ENCODE data around the gene MSL1.
A peak's percentile ranks its signal among the peaks of the same experiment; 100 is the strongest.

Gene MSL1

DNA sequence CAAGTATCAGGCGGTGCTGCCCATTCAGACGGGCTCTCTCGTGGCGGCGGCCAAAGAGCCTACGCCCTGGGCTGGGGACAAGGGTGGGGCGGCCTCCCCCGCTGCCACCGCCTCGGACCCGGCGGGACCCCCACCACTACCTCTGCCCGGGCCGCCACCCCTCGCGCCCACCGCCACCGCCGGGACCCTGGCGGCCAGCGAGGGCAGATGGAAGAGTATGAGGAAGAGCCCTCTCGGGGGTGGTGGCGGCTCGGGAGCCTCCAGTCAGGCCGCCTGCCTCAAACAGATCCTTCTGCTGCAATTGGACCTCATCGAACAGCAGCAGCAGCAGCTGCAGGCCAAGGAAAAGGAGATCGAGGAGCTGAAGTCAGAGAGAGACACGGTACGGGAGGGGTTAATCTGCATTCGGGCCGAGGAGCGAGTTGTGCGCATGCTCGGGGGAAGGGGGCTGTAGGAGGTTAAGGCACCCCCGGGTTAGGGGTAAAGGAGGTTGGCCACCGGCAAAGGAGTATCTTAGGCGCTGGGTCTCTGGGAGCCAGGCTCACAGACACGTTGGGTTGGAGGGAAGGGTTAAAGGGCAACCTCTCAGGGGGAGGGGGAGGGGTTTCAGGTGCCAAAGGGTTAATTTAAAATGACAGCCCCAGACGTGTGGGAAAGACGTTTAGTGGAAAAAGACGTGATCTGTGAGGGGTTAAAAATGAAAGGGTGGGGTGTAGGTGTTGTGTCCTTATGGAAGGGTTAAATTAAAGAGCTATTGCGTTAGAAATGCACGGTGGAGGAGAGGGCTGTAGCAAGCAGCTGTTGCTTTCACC is 1.4 kb downstream of the MSL1 start:
- TF ChIP-seq CTCF (IDR thresholded peaks at IDR 0.05): no peak
- DNase-seq (ENCODE audit: low spot score): peak; percentile 76
- H3K4me3 ChIP-seq: peak overlapping the region; percentile 99
- H3K27ac ChIP-seq: peak overlapping the region; percentile 99 to 100

DNA sequence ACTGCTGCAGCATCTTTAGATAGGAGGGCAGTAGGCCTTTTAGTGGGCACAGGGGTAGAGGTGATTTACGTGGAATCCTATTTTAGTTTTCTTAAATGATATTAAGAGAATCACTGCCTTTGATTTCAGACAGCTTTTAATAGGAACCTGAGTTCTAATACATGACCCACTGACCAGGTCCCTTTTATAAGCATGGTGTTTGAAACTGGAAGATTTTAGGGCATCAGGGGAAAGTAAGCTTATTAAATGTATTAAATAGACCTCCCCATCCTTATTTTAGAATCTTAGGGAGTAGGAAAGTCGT is 2.0 kb downstream of the MSL1 start:
- DNase-seq (ENCODE audit: low spot score): no peak
- Histone ChIP-seq H3K4me3 (peak overlapping the region; percentile 99), H3K27ac (peak overlapping the region; percentile 99 to 100)
- TF ChIP-seq CTCF (IDR thresholded peaks at IDR 0.05): no peak

DNA sequence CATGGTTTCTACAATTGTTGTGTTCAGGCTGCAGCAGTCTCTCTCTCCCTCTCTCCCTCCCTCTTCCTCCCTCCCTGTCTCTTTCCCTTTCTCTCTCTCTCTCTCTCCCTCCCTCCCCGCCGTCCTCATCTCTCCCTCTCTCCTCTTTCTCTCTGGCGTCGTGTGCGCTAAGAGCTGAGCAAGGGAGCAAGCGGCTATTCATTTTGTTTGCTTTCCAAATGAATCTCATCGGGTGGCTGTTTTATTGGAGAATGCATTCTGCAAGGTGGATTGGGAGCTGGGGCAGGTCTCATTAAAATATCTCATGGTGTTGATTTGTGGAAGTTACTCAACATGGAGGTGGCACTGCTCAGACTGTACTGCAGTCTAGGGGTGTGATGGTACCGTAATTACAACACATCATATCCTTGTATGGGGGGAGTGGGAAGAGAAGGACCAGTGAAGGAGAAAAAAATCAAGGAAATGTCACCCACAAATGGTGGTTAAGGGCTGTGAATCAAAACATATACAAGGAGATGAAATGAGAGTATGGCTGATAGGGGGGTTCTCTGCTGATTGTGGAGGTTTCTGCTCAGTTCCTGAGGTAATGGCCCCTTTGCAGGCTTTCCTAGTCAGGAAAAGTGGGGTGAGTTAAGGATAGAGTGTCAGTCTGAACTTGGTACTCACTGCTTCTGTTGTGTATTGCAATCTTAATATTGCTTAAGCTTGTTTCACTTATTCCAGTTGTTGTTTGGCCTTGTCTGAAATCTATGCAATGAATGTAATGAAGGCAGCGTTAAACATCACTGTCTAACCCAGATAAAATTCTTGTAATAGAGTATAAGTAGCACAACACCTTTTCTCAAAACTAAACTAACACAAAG is 2.7 kb downstream of the MSL1 start:
- Histone ChIP-seq H3K27ac (peak overlapping the region; percentile 62 to 99), H3K4me3 (peak overlapping the region; percentile 99)
- no peak for DNase-seq (ENCODE audit: low spot score)
- no peak for TF ChIP-seq CTCF (IDR thresholded peaks at IDR 0.05)

- no peak for TF ChIP-seq CTCF (IDR thresholded peaks at IDR 0.05)
- Histone ChIP-seq H3K27ac (no peak overlapping the region), H3K4me3 (no peak overlapping the region)
Observed at GRCh38 chr17:40129498-40129897, 7.7 kb downstream of the MSL1 start.

GRCh38 chr17:40130352-40131042 is 8.7 kb downstream of the MSL1 start:
- no peak for TF ChIP-seq CTCF (IDR thresholded peaks at IDR 0.05)
- no peak for DNase-seq (ENCODE audit: low spot score)

More at GRCh38 chr17:40129498-40129897, 7.7 kb downstream of the MSL1 start:
- DNase-seq (ENCODE audit: low spot score): no peak

GRCh38 chr17:40134184-40134583 is 12.4 kb downstream of the MSL1 start:
- Histone ChIP-seq H3K27ac (no peak overlapping the region), H3K4me3 (no peak overlapping the region)
- no peak for DNase-seq (ENCODE audit: low spot score)
- TF ChIP-seq CTCF (IDR thresholded peaks at IDR 0.05): no peak

More at GRCh38 chr17:40130352-40131042, 8.7 kb downstream of the MSL1 start:
- Histone ChIP-seq H3K27ac (peak overlapping the region in 1 of 2 donors; percentile 58), H3K4me3 (no peak overlapping the region)
